ENCODE results near the gene P2RY10.
"Not testable (repeated sequence)": the region's sequence is repeated elsewhere in the genome, so short reads cannot be mapped to it uniquely, and the experiment has no call there.

P2RY10 gene

GRCh38 chrX:78945186-78945912, at the start of gene P2RY10:
Gene P2RY10, plus strand, starts transcription at chrX:78945391. Its CDS starts 15,130 bp downstream, at chrX:78960521.
- no peak for DNase-seq

GRCh38 chrX:78922754-78923153, 22.4 kb upstream of the P2RY10 start:
- DNase-seq = no peak

DNA sequence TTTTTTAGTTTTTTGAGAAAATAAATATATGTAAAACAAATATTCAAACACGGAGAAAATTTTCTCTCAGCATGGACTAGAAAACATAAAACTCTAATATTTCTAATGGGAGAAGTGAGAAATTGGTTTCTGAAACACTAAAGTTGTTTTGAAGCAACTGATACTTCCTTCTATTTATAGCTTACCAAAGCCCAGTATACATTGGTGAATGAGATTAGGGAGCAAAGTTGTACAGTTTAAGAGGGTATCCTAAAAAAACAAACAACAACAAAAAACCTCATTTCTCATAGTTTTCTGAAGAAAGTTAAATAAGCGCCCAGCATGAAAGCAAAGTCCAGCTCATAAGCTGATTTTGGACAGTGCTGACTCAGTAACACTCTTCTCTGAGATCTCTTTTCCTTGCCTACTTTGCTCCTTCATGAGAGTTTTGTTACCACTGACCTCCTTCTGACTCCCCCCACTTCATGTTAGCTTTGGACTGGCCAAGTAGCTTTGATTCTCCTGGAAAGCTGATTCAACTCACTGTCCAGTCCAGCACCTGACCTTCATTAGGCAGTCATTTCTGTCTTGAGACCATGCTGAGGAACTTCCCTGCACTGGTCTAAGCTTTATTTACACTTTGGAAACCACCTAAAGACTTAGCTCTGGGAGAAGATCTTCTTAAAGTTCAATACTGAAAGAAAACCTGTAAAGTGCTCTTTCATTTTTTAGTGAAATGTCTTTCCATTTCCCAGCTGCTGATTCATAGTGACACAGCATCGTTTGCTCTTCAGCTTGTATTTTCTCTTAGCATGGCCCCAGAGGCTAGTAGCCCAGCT, 21.8 kb upstream of the P2RY10 start:
- no peak for DNase-seq

DNA sequence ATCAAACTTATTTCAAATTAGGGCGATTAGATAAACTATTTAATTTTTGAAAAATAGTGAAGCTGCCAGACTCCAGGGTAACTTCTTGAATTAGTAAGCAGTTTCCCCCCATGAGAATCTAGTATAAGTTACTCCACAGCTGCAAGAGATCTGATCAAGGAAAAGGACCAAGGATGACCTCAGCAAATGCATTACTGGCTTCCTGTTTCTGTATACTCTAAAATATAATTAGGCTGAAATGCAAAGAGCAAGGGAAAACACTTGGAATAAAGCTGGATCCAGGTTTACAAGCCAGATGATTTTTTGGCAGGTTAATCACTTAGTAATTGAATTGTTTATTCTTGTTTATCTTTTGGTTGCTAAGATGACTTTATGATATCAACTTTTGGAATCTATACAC, 13.4 kb upstream of the P2RY10 start:
- peak; percentile 8 for DNase-seq

- DNase-seq = no peak
Observed at GRCh38 chrX:78934866-78935265, 10.3 kb upstream of the P2RY10 start.

GRCh38 chrX:78944351-78944750, 840 bp upstream of the P2RY10 start:
- no peak for DNase-seq

DNA sequence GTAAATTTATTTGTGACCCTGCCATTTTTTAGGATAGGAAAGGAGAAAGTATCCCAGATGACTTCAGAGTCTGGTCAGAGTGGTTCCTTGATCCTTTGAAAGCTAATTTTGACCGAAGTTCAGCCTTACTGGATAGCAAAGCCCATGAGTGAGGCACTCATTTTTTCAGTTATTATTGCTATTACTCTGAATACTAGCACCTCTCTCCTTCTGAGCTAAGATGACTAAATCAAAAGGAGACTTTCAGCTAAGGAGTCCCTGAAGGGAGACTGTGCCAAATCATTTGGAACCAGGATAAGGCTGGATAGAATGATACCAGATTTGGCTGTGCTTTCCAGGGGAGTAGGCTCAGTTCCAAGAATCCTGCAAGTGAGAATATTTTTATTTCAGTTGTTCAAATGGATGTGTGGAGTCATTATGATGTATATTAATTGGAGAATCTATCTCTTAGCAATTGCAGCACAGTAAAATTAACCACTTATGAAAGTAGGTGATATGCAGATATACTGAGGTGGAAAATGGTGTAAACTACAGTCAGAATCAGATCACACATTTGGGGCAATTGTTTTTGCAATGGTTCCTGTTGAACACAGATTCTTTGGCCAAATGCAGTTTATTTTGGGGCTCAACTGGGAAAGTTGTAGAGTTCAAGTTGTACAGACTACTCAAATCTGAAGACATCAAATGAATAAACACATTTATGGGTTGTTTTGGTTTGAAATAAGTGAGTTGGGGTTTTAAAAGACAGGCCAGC, 1.2 kb downstream of the P2RY10 start:
- no peak for DNase-seq

GRCh38 chrX:78950009-78950835, 5.0 kb downstream of the P2RY10 start:
- DNase-seq = no peak

- DNase-seq = no peak
Observed at GRCh38 chrX:78957049-78957767, 12.0 kb downstream of the P2RY10 start.

DNA sequence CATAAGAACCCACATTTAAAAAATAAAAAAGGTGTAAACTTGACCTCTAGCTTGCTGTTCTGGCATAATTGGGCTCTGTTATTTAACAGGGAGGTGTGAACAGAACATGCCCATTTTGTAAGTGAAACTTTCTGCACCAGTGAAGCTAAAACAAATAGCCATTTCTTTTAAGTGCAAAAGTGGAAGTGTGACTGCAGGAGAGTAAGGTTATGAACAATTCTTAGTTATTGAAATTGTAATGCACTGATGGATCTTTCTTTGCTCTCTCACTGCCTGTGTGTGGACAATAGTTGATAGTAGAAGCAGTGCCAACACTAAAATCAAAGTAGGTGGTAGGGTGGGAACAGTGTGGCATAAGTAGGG, 12.6 kb downstream of the P2RY10 start:
- no peak for DNase-seq

GRCh38 chrX:78958419-78959116, 13.4 kb downstream of the P2RY10 start:
- no peak for DNase-seq

DNA sequence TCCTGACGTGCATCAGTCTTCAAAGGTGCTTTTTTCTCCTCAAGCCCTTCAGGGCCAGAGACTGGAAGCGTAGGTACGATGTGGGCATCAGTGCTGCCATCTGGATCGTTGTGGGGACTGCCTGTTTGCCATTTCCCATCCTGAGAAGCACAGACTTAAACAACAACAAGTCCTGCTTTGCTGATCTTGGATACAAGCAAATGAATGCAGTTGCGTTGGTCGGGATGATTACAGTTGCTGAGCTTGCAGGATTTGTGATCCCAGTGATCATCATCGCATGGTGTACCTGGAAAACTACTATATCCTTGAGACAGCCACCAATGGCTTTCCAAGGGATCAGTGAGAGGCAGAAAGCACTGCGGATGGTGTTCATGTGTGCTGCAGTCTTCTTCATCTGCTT, 15.7 kb downstream of the P2RY10 start:
- DNase-seq = no peak

DNA sequence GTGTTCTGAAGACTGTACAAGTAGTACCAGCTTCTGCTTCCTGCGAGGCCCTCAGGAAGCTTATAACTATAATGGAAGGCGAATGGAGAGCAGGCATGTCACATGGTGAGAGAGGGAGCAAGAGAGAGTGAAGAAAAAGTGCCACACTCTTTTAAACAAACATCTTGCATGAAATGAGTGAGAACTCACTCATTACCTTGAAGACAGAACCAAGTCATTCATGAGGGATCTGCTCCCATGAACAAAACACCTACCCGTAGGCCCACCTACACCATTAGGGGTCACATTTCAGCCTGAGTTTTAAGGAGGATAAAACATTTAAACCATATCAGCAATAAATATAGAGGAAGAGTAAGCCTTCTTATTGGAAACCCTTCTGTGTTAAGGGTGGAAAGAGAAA, 19.4 kb downstream of the P2RY10 start:
- no peak for DNase-seq

DNA sequence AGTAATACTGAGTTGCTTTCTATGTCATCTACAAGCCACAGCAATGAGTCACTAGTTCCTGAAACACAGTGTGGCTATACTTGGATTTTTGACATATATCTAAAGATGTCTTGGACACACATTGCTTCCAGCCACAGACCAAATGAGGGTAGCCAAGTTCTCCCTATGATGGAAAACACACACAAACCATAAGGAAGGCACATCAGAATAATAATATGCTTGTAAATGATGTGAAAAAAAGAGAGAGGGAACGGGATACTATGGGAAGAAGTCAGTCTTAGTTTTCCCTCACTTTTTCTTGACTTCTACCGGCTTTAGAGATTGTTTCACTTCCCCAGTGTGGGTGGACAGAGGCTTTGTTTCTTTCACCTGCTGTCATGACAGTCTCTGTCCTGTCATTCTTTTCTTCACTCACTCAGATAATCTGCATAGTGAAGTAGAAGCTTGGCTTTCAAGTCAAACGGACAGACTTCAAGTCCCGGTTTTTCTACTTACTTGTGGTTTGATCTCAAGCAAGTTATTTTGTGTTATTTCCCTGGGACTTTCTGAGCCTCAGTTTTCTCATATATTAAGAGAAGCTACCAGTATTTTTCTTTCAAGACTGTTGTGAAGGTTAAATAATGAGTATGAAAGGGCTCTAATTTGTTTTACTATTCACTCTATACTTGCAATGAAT, 34.7 kb downstream of the P2RY10 start:
- no peak for DNase-seq

DNA sequence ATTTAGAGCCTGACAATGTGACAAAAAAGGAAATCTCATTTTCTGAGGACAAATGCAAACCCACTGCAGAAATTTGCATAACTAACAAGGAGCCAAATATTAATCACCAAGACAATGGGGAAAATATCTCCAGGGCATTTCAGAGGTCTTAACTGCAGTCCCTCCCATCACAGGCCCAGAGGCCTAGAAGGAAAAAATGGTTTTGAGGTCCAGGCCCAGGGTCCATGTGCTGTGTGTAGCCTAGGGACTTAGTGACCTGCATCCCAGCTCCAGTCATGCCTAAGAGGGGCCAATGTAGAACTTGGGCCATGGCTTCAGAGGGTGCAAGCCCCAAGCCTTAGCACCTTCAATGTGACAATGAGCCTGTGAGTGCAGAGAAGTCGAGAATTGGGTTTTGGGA, 44.2 kb downstream of the P2RY10 start:
- DNase-seq = no peak

GRCh38 chrX:78997870-78998558, 52.8 kb downstream of the P2RY10 start:
- DNase-seq = no peak

DNA sequence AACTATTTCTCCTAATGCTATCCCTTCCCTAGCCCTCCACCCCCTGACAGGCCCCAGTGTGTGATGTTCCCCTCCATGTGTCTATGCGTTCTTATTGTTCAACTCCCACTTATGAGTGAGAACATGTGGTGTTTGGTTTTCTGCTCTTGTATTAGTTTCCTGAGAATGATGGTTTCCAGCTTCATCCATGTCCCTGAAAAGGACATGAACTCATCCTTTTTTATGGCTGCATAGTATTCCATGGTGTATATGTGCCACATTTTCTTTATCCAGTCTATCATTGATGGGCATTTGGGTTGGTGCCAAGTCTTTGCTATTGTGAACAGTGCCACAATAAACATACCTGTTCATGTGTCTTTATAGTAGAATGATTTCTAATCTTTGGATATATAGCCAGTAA, 62.3 kb downstream of the P2RY10 start:
- DNase-seq = not testable (repeated sequence)

Measured in eye (tissue), 1 donor.